CMK (cell line): Measurements from ENCODE around the gene TEAD3.

Experiments
- DNase-seq: peaks from one replicate; pipeline ENCODE4 v3.0.0-alpha.2; 2010; ENCODE audit warnings: low read depth

TEAD3 gene

DNA sequence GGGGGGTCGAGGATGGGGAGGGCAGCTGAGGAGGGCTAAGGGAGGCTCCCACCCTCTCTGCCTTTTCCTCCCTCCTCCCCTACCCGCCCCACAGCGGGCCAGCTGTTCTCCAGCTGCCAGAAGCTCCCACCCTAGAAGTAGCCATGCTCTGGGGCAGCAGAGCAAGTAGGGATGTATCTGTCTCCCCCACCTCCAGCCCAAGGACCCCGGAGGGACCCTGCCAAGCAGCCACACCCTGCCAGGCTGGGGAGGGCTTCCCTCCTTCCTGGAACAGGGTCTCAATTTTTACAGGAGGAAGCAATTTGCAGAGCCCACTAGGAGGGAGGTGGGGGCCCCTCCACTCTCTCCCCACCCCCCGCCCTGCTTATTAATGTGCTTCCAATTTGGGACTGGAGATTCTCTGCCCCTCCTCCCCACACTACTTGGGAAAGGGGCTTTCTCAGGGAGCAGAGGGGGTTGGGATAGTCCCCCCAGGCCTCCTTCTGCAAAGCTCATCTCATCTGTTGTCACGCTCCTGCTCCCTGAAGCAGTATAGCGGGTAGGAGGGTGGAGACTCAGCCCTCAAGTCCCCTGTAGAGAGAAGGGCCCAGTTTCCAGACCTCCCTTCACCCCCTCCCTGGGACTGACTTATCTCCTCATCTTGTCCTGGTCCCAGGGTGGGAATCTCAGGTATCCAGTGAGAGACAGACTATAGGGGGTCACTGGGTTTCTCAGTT is 4.5 kb downstream of the TEAD3 start:
- no peak for DNase-seq

- no peak for DNase-seq
Observed at GRCh38 chr6:35491558-35492257, 5.2 kb downstream of the TEAD3 start.

DNA sequence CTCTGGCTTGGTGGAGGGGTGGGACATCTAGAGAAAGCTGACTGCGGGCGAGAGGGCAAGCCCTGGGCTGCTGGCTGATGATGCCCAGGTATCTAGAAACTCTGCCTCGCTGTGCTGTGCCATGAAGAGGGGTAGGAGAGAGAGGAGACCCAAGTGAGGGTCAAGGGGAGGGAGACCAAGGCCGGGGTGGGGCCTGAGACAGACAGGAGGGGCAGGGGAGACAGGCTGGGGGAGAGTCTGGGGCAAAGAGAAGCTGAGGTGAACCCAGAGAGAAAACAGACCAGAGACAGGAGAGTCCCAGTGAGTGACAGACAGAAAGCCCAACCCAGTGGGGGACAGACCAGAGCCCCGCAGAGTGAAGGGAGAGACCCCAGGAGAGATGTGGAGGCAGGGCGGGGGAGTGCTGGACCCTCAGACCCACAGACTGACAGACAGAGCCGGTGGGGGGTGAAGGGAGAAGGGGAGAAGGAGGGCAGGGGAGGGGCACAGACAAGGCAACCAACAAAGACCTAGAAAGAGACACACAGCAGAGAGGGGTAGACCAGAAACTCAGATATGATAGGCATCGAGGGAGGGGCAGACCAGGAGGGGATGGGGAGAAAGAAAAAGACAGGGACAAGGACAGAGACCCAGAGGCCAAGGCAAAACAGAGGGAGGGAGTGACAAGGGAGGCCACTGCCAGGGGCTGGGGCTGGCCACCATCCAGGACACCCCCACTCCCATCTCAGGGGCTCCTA is 5.9 kb downstream of the TEAD3 start:
- DNase-seq: no peak

DNA sequence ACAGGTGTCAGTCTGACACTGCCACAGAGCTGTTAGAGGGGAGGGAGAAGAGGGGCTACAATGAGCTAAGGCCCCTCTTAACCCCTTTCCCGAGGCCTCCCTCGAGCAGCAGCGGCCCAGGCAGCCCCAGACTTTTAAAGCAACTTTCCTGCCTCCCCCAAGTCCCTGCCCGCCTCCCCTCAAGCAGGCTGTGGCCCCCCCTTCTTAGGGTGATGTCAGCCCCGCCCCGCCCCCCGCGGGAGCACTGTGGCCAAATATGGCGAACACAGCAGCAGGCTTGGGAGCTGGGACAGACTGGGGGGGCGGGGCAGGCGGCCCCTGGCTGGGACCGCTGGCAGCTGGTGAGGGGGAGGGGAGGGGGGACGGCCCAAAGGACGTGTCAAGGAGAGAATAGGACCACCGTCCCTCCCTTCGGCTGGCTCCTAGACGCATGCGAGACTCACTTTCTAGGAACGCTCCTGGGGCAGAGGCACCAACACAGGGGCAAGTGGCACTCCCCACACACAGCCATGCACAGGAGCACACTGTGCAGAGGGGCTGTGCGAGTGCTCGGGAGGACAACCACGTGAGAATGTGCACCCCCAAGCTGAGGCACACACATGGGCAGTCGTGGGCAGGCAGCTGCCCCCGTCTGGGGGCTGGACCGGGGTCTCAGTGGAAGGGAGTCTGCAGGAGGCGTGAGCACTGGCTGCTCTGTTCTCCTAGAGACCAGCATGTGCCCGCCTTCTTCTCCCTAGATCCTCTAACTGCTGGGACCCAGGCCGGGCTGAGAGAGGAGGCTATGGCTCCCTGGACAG is 6.7 kb downstream of the TEAD3 start:
- DNase-seq: no peak

- no peak for DNase-seq
Observed at GRCh38 chr6:35489066-35489465, 7.8 kb downstream of the TEAD3 start.

GRCh38 chr6:35488517-35488862 is 8.4 kb downstream of the TEAD3 start:
- no peak for DNase-seq

- no peak for DNase-seq
Observed at GRCh38 chr6:35487658-35488516, 9.0 kb downstream of the TEAD3 start.

GRCh38 chr6:35486005-35486925 is 10.6 kb downstream of the TEAD3 start:
- no peak for DNase-seq

- DNase-seq: no peak
Observed at GRCh38 chr6:35485402-35485877, 11.4 kb downstream of the TEAD3 start.

- no peak for DNase-seq
Observed at GRCh38 chr6:35484921-35485392, 11.9 kb downstream of the TEAD3 start.

- DNase-seq: no peak
Observed at GRCh38 chr6:35483893-35484645, 12.8 kb downstream of the TEAD3 start.

GRCh38 chr6:35483490-35483889 is 13.4 kb downstream of the TEAD3 start:
- DNase-seq: no peak

DNA sequence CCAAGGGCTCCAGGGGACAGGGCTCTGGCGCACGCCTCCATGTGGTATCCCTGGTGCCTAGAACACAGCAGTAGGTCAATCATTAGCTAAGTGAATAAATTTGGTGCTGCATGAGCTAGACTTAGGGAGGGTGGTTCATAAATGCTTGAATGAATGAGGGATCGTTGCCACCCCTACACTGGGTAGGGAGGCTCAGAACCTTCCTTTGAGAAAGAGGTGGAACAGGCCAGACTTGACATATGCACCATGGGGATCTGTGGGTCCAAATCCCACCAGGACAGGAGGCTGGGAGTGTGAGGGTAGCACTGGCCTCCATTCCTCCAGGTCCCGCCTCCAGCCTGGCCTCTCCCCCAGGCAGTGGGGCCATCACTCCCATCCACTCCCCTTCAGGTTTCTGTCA is 13.8 kb downstream of the TEAD3 start:
- no peak for DNase-seq

DNA sequence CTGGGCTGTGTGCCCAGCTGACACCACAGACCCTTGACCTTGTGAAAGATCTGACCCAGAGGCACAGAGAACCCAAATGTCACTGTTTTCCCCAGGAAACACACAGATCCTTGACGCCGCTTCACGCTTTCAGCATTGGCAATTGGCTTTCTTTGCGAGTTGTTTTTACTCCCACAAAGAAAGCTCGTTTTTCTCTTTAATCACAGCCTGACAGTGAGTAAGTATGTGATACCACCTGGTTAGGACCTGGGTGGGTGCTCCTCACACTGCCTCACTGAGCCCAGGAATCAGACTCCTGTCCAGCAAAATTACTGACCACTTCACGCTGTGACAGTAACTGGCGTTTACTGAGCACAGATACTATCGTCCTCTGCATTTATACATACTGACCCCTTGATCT is 15.7 kb downstream of the TEAD3 start:
- DNase-seq: no peak

DNA sequence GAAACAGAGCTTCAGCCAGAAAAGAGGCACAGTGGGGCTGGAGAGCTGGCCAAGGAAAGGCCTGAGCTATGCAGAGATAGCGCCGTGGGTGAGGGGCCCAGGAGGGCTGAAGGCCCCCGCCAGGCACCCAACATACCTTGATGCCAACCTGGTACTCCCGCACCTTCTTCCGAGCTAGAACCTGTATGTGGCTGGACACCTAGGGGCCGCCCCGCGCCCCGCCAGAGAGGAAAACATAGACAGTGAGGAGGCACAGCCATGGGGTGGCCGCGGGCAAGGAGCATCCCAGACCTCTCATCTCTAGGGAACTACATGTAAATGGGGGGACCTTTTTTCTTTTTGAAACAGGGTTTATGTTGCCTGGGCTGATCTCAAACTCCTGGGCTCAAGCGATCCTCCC is 16.7 kb downstream of the TEAD3 start:
- DNase-seq: no peak

DNA sequence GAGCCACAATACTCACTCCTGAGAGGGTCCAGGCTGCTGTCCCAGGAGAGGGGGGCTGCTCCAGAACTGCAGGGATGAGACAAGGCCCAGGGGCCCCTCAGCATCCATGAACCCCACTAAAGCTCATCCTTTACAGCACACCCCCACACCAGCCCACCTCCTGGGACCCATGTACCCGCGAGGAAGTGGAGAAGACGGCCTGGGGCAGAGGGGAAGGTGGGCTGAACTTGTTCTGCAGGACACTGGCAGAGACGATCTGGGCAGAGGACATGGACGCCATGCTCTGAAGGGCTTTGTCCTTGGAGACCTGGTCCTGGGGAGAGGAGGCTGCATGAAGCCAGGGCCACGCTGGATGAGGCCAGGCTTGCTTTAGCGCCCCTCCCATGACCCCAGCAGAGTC is 18.6 kb downstream of the TEAD3 start:
- DNase-seq: no peak

GRCh38 chr6:35477551-35478179 is 19.2 kb downstream of the TEAD3 start:
- DNase-seq: no peak

DNA sequence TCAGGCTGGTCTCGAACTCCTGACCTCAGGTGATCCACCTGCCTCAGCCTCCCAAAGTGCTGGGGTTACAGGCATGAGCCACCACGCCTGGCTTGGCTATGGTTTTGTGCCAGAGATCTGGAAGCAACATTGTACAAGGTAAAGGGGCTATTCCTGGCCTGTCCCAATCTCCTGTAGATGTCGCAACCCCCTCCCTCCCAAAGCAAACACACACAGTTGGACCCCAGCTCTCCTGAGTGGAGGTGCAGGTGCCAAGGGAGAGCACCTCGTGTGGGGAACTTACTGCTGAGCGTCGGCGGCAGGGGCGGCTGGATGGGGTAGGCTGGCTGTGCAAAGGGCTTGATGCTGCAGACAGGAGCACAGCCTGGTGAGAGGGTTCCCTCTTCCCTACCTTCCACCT is 19.9 kb downstream of the TEAD3 start:
- DNase-seq: no peak

DNA sequence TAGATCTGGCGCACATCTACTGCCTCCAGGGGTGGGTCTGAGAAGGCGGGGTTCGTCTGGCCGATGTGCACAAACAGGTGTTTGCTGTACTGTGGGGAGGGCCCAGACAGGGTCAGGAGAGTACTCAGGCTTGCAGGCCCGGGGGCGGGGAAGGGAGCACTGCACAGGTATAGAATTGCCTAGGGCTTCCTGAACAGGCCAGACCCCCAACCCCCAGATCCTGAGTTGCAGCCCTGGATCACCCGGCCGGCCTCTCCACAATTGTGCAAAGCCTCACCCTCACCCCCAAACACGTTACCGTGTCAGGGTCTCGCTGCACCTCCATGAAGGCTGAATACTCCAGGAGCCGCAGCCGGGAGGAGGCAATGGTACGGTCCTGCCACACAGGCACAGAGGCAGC is 20.9 kb downstream of the TEAD3 start:
- DNase-seq: no peak
